Bronchial epithelial cell (primary cell): Measurements from ENCODE around the gene TRMT13. TPM values are rescaled to one million over a fixed set of nuclear protein-coding genes. Genes with fewer than 3 reads are reported as not detected.
"Not testable (repeated sequence)": the region's sequence is repeated elsewhere in the genome, so short reads cannot be mapped to it uniquely, and the experiment has no call there.

Experiments
- DNase-seq: peaks from one replicate; pipeline ENCODE4 v3.0.0-alpha.2; 2010; ENCODE audit warnings: low read depth
- FAIRE-seq: peaks from 2 replicates; lab custom pipeline; 2011; peaks lifted over from hg19 to GRCh38; lab: Jason Lieb, UNC
- H3K27me3 ChIP-seq: 2 replicates; pipeline ENCODE4 v1.5.1; 2011; ENCODE audit warnings: low read length; ENCODE audit not compliant: control insufficient read depth, insufficient read depth
- H3K36me3 ChIP-seq: 2 replicates; pipeline ENCODE4 v1.5.1; 2011; ENCODE audit warnings: low read length; ENCODE audit not compliant: control insufficient read depth, insufficient read depth
- H3K4me3 ChIP-seq: 2 replicates; pipeline ENCODE4 v1.5.1; 2011; ENCODE audit warnings: mild to moderate bottlenecking, low read depth, low read length, control low read depth
- total RNA-seq: library from RNA; depleted of rRNA; stranded (reverse); fragments of >200 nt; gene quantifications from 2 replicates; pipeline ENCODE4 v1.2.1, GENCODE V29; 2014
- TF ChIP-seq, protein P1 (sequence below): IDR thresholded peaks from 2 replicates; pipeline ENCODE4 v1.5.1; 2011; ENCODE audit warnings: mild to moderate bottlenecking, moderate library complexity, low read length, control low read depth, inconsistent platforms; ENCODE audit not compliant: insufficient read depth, severe bottlenecking

The TRMT13 gene
- total RNA-seq, 1 donor from 2014 or later = 14.2 TPM

DNA sequence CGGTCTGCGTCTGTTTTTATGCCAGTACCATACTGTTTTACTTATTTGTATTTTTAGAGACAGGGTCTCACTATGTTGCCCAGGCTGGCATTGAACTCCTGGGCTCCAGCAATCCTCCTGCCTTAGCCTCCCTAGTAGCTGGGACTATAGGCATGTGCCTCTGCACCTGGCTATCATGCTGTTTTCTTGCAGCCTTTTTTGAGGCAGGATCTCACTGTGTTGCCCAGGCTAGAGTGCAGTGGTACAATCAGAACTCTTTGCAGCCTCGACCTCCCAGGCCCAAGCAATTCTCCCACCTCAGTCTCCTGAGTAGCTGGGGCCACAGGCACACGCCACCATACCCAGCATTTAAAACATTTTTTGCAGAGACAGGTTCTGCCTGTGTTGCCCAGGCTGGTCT lies 50.4 kb downstream of the TRMT13 start:
- Histone ChIP-seq H3K36me3 (no peaks in the 10 kb centered on the region), H3K4me3 (no peak overlapping the region), H3K27me3 (no peaks in the 10 kb centered on the region)
- FAIRE-seq (no peak), DNase-seq (no peak)
- TF ChIP-seq, protein P1, sequence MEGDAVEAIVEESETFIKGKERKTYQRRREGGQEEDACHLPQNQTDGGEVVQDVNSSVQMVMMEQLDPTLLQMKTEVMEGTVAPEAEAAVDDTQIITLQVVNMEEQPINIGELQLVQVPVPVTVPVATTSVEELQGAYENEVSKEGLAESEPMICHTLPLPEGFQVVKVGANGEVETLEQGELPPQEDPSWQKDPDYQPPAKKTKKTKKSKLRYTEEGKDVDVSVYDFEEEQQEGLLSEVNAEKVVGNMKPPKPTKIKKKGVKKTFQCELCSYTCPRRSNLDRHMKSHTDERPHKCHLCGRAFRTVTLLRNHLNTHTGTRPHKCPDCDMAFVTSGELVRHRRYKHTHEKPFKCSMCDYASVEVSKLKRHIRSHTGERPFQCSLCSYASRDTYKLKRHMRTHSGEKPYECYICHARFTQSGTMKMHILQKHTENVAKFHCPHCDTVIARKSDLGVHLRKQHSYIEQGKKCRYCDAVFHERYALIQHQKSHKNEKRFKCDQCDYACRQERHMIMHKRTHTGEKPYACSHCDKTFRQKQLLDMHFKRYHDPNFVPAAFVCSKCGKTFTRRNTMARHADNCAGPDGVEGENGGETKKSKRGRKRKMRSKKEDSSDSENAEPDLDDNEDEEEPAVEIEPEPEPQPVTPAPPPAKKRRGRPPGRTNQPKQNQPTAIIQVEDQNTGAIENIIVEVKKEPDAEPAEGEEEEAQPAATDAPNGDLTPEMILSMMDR = no peak

DNA sequence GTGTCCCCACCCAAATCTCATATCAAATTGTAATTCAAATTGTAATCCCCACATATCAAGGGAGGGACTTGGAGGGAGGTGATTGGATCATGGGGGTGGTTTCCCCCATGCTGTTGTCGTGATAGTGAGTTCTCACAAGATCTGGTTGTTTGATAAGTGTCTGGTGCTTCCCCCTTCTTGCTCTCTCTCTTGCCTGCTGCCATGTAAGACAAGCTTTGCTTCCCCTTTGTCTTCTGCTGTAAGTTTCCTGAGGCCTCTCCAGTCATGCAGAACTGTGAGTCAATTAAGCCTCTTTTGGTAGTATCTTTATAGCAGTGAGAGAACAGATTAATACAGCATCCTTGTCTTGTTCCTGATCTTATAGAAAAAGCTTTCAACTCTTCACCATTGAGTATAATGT lies 51.6 kb downstream of the TRMT13 start:
- no peak for DNase-seq

DNA sequence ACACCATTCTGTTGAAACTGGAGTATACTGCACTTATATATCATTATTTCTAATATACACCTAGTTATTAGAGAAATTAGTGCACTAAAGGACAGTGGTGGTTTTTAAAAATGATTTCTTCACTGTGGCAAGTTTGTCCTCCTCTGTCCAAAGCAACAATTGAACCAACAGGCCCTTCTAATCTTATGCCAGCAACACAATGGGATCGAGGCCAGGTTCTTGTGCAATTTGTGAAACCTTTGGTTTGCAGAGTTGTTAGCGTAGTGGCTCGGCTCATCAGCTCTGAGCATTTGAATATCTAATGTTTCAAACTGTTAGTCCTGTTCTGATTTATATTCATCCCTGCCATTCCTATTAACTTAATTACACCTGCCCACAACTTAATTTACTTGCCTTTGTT lies 54.9 kb downstream of the TRMT13 start:
- H3K27me3 ChIP-seq = no peaks in the 10 kb centered on the region
- no peak overlapping the region for H3K4me3 ChIP-seq
- TF ChIP-seq, protein P1 = no peak
- no peaks in the 10 kb centered on the region for H3K36me3 ChIP-seq
- DNase-seq (peak; percentile 5), FAIRE-seq (no peak)

More for the DNA sequence above, 51.6 kb downstream of the TRMT13 start:
- Histone ChIP-seq H3K36me3 (no peaks in the 10 kb centered on the region), H3K27me3 (no peaks in the 10 kb centered on the region), H3K4me3 (no peak overlapping the region)
- TF ChIP-seq, protein P1 = no peak
- no peak for FAIRE-seq

DNA sequence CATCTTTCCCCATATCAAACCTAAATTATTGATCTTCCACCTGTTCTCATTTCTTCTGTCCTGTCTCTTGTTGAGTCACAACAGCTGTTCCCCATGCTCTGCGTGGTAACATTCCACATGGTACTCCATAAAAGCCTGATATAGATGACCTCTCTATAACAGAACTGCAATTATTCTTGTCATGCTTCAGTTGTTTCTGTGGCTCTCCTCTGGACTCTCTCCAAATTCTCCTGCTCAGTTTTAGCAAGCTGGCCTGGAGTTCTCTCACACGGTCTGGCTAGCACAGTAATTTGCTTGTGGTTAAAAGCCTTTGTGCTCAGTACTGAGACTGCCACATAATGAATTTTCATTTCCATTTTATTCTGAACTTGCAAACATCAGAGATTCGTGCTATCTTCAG lies 55.7 kb downstream of the TRMT13 start:
- Histone ChIP-seq H3K4me3 (no peak overlapping the region), H3K36me3 (no peaks in the 10 kb centered on the region), H3K27me3 (no peaks in the 10 kb centered on the region)
- no peak for FAIRE-seq
- DNase-seq = no peak
- TF ChIP-seq, protein P1 = no peak

DNA sequence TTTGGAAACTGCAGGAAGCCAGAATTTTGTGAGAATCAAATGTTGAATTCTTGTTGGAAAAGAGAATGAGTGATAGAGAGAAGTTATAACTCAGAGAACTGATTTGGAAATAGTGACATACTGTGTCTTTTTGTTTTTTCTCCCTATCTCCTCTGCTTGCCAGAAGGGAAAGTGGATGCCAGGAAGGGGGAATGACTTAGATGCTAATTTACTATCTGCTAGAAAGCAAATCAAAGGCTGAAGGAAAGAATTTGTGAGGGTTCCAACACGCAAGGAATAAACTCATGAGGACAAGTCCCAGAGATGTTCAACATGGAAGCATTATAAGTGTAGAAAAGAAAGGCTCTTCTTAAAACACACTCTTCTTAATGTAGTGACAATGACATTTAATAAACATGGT lies 65.6 kb downstream of the TRMT13 start:
- no peak overlapping the region for H3K4me3 ChIP-seq
- H3K27me3 ChIP-seq = no peaks in the 10 kb centered on the region
- DNase-seq (no peak), FAIRE-seq (no peak)
- peaks cover 6% of the 10 kb centered on the region for H3K36me3 ChIP-seq
- TF ChIP-seq, protein P1 = no peak

DNA sequence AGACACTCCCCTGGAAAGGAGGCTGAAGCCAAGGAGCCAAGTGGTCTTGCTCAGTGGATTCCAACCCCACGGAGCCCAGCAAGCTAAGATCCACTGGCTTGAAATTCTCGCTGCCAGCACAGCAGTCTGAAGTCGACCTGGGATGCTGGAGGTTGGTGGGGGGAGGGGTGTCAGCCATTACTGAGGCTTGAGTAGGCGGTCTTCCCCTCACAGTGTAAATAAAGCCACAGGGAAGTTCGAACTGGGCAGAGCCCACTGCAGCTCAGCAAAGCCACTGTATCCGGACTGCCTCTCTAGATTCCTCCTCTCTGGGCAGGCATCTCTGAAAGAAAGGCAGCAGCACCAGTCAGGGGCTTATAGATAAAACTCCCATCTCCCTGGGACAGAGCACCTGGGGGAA lies 67.1 kb downstream of the TRMT13 start:
- not testable (repeated sequence) for H3K27me3 ChIP-seq, H3K4me3 ChIP-seq, H3K36me3 ChIP-seq, FAIRE-seq, DNase-seq

Other genes with a start within 250 kb of the TRMT13 start
- gene SLC35A3, start 163.2 kb upstream of the TRMT13 start, total RNA-seq = 25.3 and 27.3 TPM in 2 replicates
- 1.2 and 1.6 TPM in 2 replicates for gene SASS6, start 233 bp upstream of the TRMT13 start, total RNA-seq
- 0.13 and 0.53 TPM in 2 replicates for gene LRRC39, start 45.1 kb downstream of the TRMT13 start, total RNA-seq
- 3.7 and 6.5 TPM in 2 replicates for gene DBT, start 116.7 kb downstream of the TRMT13 start, total RNA-seq
- 44.3 and 64.0 TPM in 2 replicates for gene RTCA, start 133.1 kb downstream of the TRMT13 start, total RNA-seq
- gene CDC14A, start 219.3 kb downstream of the TRMT13 start, total RNA-seq = 0.79 and 1.0 TPM in 2 replicates